GM21423 (cell line): ENCODE data around the gene NIPA2.

Experiments
- ATAC-seq: cut with Tn5 transposase; IDR thresholded peaks from one replicate; pipeline ENCODE4 v1.9.1; 2021; ENCODE audit warnings: mild to moderate bottlenecking, moderate library complexity; ENCODE audit not compliant: unreplicated experiment

NIPA2 gene

GRCh38 chr15:22831473-22831872 is 7.0 kb upstream of the NIPA2 start:
- ATAC-seq: no peak

- ATAC-seq: no peak
Observed at GRCh38 chr15:22839046-22839695, 705 bp downstream of the NIPA2 start.

GRCh38 chr15:22844421-22845288 is 6.2 kb downstream of the NIPA2 start:
- ATAC-seq: no peak

GRCh38 chr15:22845289-22845900 is 6.9 kb downstream of the NIPA2 start:
- no peak for ATAC-seq

GRCh38 chr15:22846073-22846472 is 7.6 kb downstream of the NIPA2 start:
- no peak for ATAC-seq

- ATAC-seq: no peak
Observed at GRCh38 chr15:22850055-22850454, 11.6 kb downstream of the NIPA2 start.

- ATAC-seq: no peak
Observed at GRCh38 chr15:22851513-22851912, 13.0 kb downstream of the NIPA2 start.

GRCh38 chr15:22855791-22856190 is 17.3 kb downstream of the NIPA2 start:
- no peak for ATAC-seq

- no peak for ATAC-seq
Observed at GRCh38 chr15:22856659-22857058, 18.2 kb downstream of the NIPA2 start.

GRCh38 chr15:22861161-22861560 is 22.7 kb downstream of the NIPA2 start:
- ATAC-seq: no peak

- ATAC-seq: no peak
Observed at GRCh38 chr15:22863356-22863755, 24.9 kb downstream of the NIPA2 start.

GRCh38 chr15:22866079-22866478 is 27.6 kb downstream of the NIPA2 start:
- no peak for ATAC-seq

GRCh38 chr15:22867886-22868285 is 29.4 kb downstream of the NIPA2 start:
- no peak for ATAC-seq

- no peak for ATAC-seq
Observed at GRCh38 chr15:22868495-22868894, 30.0 kb downstream of the NIPA2 start.

GRCh38 chr15:22868928-22869327 is 30.5 kb downstream of the NIPA2 start:
- ATAC-seq: no peak

- no peak for ATAC-seq
Observed at GRCh38 chr15:22869856-22870255, 31.4 kb downstream of the NIPA2 start.

GRCh38 chr15:22870865-22871264 is 32.4 kb downstream of the NIPA2 start:
- no peak for ATAC-seq

- ATAC-seq: no peak
Observed at GRCh38 chr15:22871481-22872086, 33.1 kb downstream of the NIPA2 start.

- ATAC-seq: no peak
Observed at GRCh38 chr15:22872936-22873701, 34.7 kb downstream of the NIPA2 start.

GRCh38 chr15:22873841-22874240 is 35.4 kb downstream of the NIPA2 start:
- ATAC-seq: no peak

GRCh38 chr15:22874256-22874655 is 35.8 kb downstream of the NIPA2 start:
- ATAC-seq: no peak
